ENCODE measurements around the gene RABGAP1L.

- TF ChIP-seq CTCF (IDR thresholded peaks at IDR 0.05): no peak
- no peak for TF ChIP-seq EZH2 (IDR thresholded peaks at IDR 0.05)
Measured at GRCh38 chr1:174785510-174785909, 626.2 kb downstream of the RABGAP1L start.
